ENCODE measurements around the gene NIPA2. TPM values are rescaled to one million over a fixed set of nuclear protein-coding genes. Genes with fewer than 3 reads are reported as not detected.

The NIPA2 gene
- total and polyA plus RNA-seq, 4 experiments from 2014 or later, result 39.5 to 59.3 (median 46.9) TPM

DNA sequence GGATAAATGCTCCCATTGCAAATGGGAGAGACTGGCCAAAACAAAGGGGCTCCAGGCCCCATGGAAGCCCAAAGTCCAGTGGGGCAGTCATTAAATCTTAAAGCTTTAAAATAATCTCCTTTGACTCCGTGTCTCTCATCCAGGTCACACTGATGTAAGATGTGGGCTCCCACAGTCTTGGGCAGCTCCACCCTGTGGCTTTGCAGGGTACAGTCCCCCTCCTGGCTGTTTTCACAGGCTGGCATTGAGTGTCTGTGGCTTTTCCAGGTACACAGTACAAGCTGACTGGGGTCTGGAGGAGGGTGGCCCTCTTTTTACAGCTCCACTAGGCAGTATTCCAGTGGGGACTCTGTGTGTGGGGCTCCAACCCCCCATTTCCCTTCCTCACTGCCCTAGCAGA is 45.9 kb downstream of the NIPA2 start:
- H3K4me3 Mint-ChIP-seq, result no peak overlapping the region
- H3K27ac Mint-ChIP-seq, result no peak overlapping the region
- CTCF ChIA-PET (ENCODE audit: partially characterized antibody), result no interaction called here
- Histone ChIP-seq H3K9me3 (ENCODE audit: control insufficient read depth in 1 of 2, low read length in 2 of 2) (no peaks in the 10 kb centered on the region), H3K4me1 (ENCODE audit: insufficient read depth, low read length) (no peaks in the 10 kb centered on the region), H3K27ac (ENCODE audit: low read depth, low read length) (no peak overlapping the region), H3K4me3 (ENCODE audit: low read length in 2 of 2) (no peak overlapping the region), H3K36me3 (ENCODE audit: insufficient read depth, low read length) (no peaks in the 10 kb centered on the region), H3K27me3 (ENCODE audit: insufficient read depth, low read length) (no peaks in the 10 kb centered on the region)
- DNase-seq, result peak in 1 of 5 donors; percentile 6
- H3K9me3 Mint-ChIP-seq, result no peaks in the 10 kb centered on the region
- peaks cover 13 to 23% of the 10 kb centered on the region in 2 donors for H3K36me3 Mint-ChIP-seq
- POLR2A ChIA-PET (ENCODE audit: partially characterized antibody), result no interaction called here
- H3K4me1 Mint-ChIP-seq, result peaks cover 0 to 2% (median 0%) of the 10 kb centered on the region in 4 donors
- H3K27me3 Mint-ChIP-seq, result no peaks in the 10 kb centered on the region
- intact Hi-C loops (cut with micrococcal nuclease), result no loop called here

DNA sequence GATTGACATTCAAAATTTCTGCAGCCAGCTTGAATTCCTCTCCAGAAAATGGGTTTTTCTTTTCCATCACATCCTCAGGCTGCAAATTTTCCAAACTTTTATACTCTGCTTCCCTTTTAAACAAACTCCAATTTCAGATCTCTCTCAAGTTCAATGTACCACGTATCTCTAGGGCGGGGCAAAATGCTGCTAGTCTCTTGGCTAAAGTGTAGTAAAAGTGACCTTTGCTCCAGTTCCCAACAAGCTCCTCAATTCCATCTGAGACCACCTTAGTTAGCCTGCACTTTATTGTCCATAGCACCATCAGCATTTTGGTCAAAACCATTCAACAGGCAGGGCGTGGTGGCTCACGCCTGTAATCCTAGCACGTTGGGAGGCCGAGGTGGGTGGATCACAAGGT is 46.7 kb downstream of the NIPA2 start:
- no peak for DNase-seq
- ChIA-PET POLR2A (ENCODE audit: partially characterized antibody) (no interaction called here), CTCF (ENCODE audit: partially characterized antibody) (no interaction called here)
- Mint-ChIP-seq H3K27ac (no peak overlapping the region), H3K27me3 (no peaks in the 10 kb centered on the region), H3K4me3 (no peak overlapping the region), H3K4me1 (peaks cover 0 to 2% (median 0%) of the 10 kb centered on the region in 4 donors), H3K9me3 (no peaks in the 10 kb centered on the region), H3K36me3 (peaks cover 13 to 22% of the 10 kb centered on the region in 2 donors)
- Histone ChIP-seq H3K4me3 (ENCODE audit: low read length in 2 of 2) (no peak overlapping the region), H3K4me1 (ENCODE audit: insufficient read depth, low read length) (no peaks in the 10 kb centered on the region), H3K27ac (ENCODE audit: low read depth, low read length) (no peak overlapping the region), H3K9me3 (ENCODE audit: control insufficient read depth in 1 of 2, low read length in 2 of 2) (no peaks in the 10 kb centered on the region), H3K36me3 (ENCODE audit: insufficient read depth, low read length) (no peaks in the 10 kb centered on the region), H3K27me3 (ENCODE audit: insufficient read depth, low read length) (no peaks in the 10 kb centered on the region)
- intact Hi-C loops (cut with micrococcal nuclease), result no loop called here

DNA sequence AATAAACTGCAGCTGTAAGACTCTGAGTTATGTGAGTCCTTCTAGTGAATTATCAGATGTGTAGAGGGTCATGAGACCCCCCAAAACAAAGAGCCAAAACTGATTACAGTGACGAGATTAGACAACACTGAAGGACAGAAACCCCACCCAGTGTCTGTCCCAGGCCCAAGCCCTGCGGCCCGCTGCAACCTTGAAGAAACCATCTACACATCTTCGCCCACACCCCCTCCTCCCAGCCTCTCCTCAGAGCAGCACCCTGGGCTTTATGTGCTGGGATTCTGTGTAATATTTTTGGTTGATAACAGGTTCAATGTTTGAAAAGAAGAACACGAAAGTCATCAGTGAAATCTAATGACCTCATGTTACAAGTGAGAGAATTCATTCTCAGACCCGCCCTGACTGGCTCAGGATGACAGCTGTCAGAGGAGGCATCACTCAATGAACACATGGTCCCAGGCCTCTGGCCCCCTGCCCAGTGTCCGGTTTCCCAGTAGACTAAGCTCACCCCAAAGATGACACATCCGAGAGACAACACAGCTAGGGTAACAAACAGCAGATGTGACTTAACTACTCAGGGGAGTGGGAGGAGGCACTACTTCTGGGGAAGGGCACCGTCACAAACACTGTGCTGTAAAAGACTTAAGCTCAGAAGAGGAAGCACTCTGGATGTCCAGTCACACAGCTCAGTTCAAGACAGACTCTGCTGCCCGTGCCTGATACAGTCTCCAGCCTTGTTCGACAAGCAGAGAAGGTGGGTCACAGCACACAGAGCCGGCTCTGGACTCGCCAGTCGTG is 48.9 kb downstream of the NIPA2 start:
- Histone ChIP-seq H3K4me3 (ENCODE audit: low read length in 2 of 2) (no peak overlapping the region), H3K27ac (ENCODE audit: low read depth, low read length) (no peak overlapping the region), H3K4me1 (ENCODE audit: insufficient read depth, low read length) (no peaks in the 10 kb centered on the region), H3K36me3 (ENCODE audit: insufficient read depth, low read length) (no peaks in the 10 kb centered on the region), H3K27me3 (ENCODE audit: insufficient read depth, low read length) (no peaks in the 10 kb centered on the region), H3K9me3 (ENCODE audit: control insufficient read depth in 1 of 2, low read length in 2 of 2) (no peaks in the 10 kb centered on the region)
- no peak overlapping the region for H3K27ac Mint-ChIP-seq
- intact Hi-C loops (cut with micrococcal nuclease), result no loop called here
- peaks cover 8 to 12% of the 10 kb centered on the region in 2 donors for H3K36me3 Mint-ChIP-seq
- no peak for DNase-seq
- H3K9me3 Mint-ChIP-seq, result no peaks in the 10 kb centered on the region
- ChIA-PET CTCF (ENCODE audit: partially characterized antibody) (no interaction called here), POLR2A (ENCODE audit: partially characterized antibody) (no interaction called here)
- no peaks in the 10 kb centered on the region for H3K27me3 Mint-ChIP-seq
- peaks cover 0 to 2% (median 0%) of the 10 kb centered on the region in 4 donors for H3K4me1 Mint-ChIP-seq
- no peak overlapping the region for H3K4me3 Mint-ChIP-seq

DNA sequence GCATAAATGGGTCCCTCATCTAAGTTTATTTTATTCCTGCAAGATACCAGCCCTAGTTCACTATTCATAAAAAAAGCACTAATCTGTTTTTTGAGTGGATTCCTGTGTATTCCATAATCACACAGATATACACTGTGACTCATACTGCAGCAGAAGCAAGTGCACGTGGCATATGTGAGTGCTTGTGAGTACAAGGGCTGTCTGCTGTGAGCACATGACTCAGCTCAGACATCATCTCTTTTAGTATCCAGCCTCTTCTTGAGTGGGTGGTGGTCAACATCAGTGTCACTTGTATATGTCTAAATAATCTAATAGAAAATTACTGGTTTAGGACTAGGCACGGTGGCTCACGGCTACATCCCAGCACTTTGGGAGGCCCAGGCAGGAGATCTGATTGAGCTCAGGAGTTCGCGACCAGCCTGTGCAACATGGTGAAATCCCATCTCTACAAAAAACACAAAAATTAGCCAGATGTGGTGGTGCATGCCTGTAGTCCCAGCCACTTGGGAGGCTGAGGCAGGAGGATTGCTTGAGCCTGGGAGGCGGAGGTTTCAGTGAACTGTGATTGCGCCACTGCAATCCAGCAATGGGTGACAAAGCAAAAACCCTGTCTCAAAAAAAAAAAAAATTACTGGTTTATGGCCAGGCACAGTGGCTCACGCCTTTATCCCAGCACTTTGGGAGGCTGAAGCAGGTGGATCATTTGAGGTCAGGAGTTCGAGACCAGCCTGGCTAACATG is 49.8 kb downstream of the NIPA2 start:
- intact Hi-C loops (cut with micrococcal nuclease), result no loop called here
- ChIA-PET CTCF (ENCODE audit: partially characterized antibody) (no interaction called here), POLR2A (ENCODE audit: partially characterized antibody) (no interaction called here)
- no peaks in the 10 kb centered on the region for H3K4me1 ChIP-seq (ENCODE audit: insufficient read depth, low read length)
- no peak overlapping the region for H3K4me3 ChIP-seq (ENCODE audit: low read length in 2 of 2)
- no peak overlapping the region for H3K27ac ChIP-seq (ENCODE audit: low read depth, low read length)
- Mint-ChIP-seq H3K36me3 (peaks cover 17% of the 10 kb centered on the region in 2 donors), H3K27ac (no peak overlapping the region), H3K27me3 (no peaks in the 10 kb centered on the region), H3K9me3 (no peaks in the 10 kb centered on the region), H3K4me1 (peaks cover 0 to 2% (median 0%) of the 10 kb centered on the region in 4 donors), H3K4me3 (no peak overlapping the region)
- DNase-seq, result no peak
- no peaks in the 10 kb centered on the region for H3K27me3 ChIP-seq (ENCODE audit: insufficient read depth, low read length)
- H3K9me3 ChIP-seq (ENCODE audit: control insufficient read depth in 1 of 2, low read length in 2 of 2), result no peaks in the 10 kb centered on the region
- H3K36me3 ChIP-seq (ENCODE audit: insufficient read depth, low read length), result no peaks in the 10 kb centered on the region

DNA sequence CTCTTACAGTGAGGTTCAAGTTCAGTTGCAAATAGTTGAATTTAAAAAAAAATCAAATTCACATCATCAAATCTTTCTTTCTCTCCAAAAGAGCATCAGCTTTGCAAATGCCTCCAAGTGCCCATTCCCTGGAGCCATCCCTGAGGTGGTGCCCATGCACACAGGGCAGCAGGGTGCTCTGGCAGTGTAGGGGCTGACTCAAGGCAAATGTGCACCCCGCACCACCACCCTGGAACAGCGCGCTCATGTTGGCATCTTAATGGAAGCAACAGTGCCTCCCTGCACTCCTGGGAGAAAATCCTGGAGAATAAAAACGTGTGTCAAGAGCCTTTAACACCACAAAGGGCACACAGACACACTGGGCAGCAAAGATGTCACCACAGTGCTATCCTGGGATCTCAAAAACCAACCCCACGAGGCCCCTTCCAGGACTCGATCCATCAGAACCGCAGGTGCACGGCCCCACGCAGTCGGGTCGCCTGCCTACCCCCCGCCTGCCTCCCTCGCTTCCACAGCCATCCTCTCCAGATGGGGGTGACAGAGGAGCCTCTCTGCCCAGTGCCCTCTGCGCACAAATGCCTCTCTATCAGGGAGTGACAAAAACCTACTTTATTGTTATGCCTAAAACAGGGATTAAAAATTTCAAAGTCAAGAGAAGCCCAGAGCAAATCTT is 50.8 kb downstream of the NIPA2 start:
- CTCF ChIA-PET (ENCODE audit: partially characterized antibody), result interaction anchor here (0.7 kb wide), 1 partner anchor 47 kb away, joined by 3 read pairs; no protein-coding TSS in a partner anchor
- H3K4me3 Mint-ChIP-seq, result no peak overlapping the region

DNA sequence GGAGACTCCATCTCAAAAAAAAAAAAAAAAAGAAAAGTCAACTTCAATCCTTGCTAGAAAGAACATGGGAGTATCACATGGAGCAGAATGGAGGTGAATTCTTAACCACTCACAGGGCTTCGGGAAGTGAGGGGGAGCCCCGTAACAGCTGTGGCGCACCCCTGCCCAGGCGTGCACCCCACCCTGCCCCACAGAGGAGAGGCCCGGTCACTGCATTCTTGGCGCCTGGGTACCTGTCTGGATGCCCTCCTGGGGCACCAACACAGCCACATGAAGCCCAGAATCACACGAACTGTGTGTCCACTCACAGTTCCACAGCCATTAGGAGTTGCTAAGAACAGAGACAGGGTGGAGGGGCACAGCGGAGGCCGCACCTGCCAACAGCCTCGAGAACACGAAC is 51.8 kb downstream of the NIPA2 start:
- no peak overlapping the region for H3K4me3 ChIP-seq (ENCODE audit: low read length in 2 of 2)
- H3K4me1 ChIP-seq (ENCODE audit: insufficient read depth, low read length), result no peaks in the 10 kb centered on the region
- H3K27ac ChIP-seq (ENCODE audit: low read depth, low read length), result no peak overlapping the region
- no peaks in the 10 kb centered on the region for H3K27me3 ChIP-seq (ENCODE audit: insufficient read depth, low read length)
- H3K9me3 ChIP-seq (ENCODE audit: control insufficient read depth in 1 of 2, low read length in 2 of 2), result no peaks in the 10 kb centered on the region
- Mint-ChIP-seq H3K9me3 (no peaks in the 10 kb centered on the region), H3K4me3 (no peak overlapping the region), H3K36me3 (peaks cover 16 to 18% of the 10 kb centered on the region in 2 donors), H3K4me1 (no peaks in the 10 kb centered on the region), H3K27me3 (no peaks in the 10 kb centered on the region), H3K27ac (no peak overlapping the region)
- ChIA-PET CTCF (ENCODE audit: partially characterized antibody) (no interaction called here), POLR2A (ENCODE audit: partially characterized antibody) (no interaction called here)
- intact Hi-C loops (cut with micrococcal nuclease), result no loop called here
- DNase-seq, result no peak
- H3K36me3 ChIP-seq (ENCODE audit: insufficient read depth, low read length), result no peaks in the 10 kb centered on the region

More for the DNA sequence above, 50.8 kb downstream of the NIPA2 start:
- DNase-seq, result no peak
- Histone ChIP-seq H3K27ac (ENCODE audit: low read depth, low read length) (no peak overlapping the region), H3K27me3 (ENCODE audit: insufficient read depth, low read length) (no peaks in the 10 kb centered on the region), H3K4me1 (ENCODE audit: insufficient read depth, low read length) (no peaks in the 10 kb centered on the region), H3K9me3 (ENCODE audit: control insufficient read depth in 1 of 2, low read length in 2 of 2) (no peaks in the 10 kb centered on the region), H3K36me3 (ENCODE audit: insufficient read depth, low read length) (no peaks in the 10 kb centered on the region), H3K4me3 (ENCODE audit: low read length in 2 of 2) (no peak overlapping the region)
- intact Hi-C loops (cut with micrococcal nuclease), result no loop called here
- H3K9me3 Mint-ChIP-seq, result no peaks in the 10 kb centered on the region
- peaks cover 0 to 2% (median 0%) of the 10 kb centered on the region in 4 donors for H3K4me1 Mint-ChIP-seq
- peaks cover 16 to 18% of the 10 kb centered on the region in 2 donors for H3K36me3 Mint-ChIP-seq
- H3K27ac Mint-ChIP-seq, result no peak overlapping the region
- H3K27me3 Mint-ChIP-seq, result no peaks in the 10 kb centered on the region
- POLR2A ChIA-PET (ENCODE audit: partially characterized antibody), result no interaction called here

DNA sequence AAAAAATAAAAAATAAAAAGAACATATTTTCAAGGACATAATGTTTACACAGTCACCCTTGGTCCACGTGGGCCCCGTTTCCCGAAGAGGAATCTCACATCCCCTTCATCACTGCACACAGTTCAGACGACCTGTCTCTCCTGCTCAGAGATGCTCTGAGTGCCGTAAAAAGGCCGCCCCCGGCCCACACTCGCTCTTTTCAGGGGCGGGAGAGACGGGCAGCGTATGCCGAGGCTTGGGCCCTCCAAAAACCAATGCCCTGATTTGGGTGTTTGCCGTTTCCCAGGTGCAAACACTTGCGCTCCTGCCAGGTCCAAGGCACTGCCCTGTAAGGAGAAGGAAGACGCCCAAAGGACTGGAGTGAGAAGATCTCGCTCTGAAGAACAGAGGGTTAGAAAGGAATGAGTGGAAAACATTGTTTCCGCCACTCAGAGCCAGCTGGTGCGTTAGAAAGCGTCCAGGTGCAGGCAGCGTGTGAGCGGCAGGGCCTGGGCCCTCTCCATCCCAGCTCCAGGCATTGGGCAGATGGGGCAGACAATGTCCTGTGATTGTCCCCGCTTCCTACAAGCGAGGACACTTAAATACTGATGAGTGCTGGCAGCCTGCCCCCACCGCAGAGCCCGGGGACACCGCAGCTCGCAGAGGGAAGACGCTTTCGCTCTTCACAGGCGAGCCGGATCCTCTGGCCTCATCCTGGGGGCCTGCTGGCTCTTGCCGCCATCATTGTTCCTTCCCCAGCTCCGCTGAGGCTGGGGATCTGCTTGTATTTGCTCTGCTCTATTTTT is 53.2 kb downstream of the NIPA2 start:
- Histone ChIP-seq H3K9me3 (ENCODE audit: control insufficient read depth in 1 of 2, low read length in 2 of 2) (no peaks in the 10 kb centered on the region), H3K27me3 (ENCODE audit: insufficient read depth, low read length) (no peaks in the 10 kb centered on the region), H3K27ac (ENCODE audit: low read depth, low read length) (no peak overlapping the region), H3K36me3 (ENCODE audit: insufficient read depth, low read length) (no peaks in the 10 kb centered on the region), H3K4me3 (ENCODE audit: low read length in 2 of 2) (no peak overlapping the region), H3K4me1 (ENCODE audit: insufficient read depth, low read length) (no peaks in the 10 kb centered on the region)
- CTCF ChIA-PET (ENCODE audit: partially characterized antibody), result no interaction called here
- Mint-ChIP-seq H3K4me1 (no peaks in the 10 kb centered on the region), H3K4me3 (no peak overlapping the region), H3K27me3 (no peaks in the 10 kb centered on the region), H3K36me3 (peaks cover 16 to 18% of the 10 kb centered on the region in 2 donors), H3K27ac (no peak overlapping the region), H3K9me3 (no peaks in the 10 kb centered on the region)
- intact Hi-C loops (cut with micrococcal nuclease), result no loop called here
- DNase-seq, result no peak
- POLR2A ChIA-PET (ENCODE audit: partially characterized antibody), result no interaction called here

Measured in CD4-positive, alpha-beta memory T cell (primary cell).